ENCODE measurements around the gene MC3R. TPM values are rescaled to one million over a fixed set of nuclear protein-coding genes. Genes with fewer than 3 reads are reported as not detected.

The MC3R gene
- total RNA-seq, 2 donors from 2014 or later: not detected

DNA sequence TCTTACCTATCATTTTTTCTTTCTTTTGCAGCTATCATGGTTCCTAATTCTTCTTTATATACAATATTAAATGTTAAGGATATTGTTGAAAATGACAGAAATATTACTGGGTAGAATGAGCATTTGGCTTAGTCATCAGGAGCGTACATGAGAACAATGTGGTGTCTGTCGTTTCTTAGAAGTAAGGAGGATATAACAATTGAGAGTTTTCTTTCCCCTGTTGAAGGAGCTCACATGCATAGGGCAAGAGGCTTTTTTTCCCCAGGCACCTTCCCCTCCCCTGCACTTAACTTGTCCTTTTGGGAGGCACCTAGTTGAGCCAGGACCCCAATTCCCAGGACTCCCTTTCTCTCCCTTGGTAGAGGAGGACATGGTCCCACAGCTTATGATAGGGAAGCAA lies 25.0 kb downstream of the MC3R start:
- peaks cover 4% of the 10 kb centered on the region for H3K36me3 Mint-ChIP-seq (ENCODE audit: low read depth)
- H3K4me3 Mint-ChIP-seq: no peak overlapping the region
- H3K27me3 Mint-ChIP-seq: peaks cover 54% of the 10 kb centered on the region
- H3K27ac Mint-ChIP-seq: no peak overlapping the region
- no peaks in the 10 kb centered on the region for H3K4me1 Mint-ChIP-seq
- DNase-seq (no peak), ATAC-seq (no peak)
- H3K9me3 ChIP-seq (ENCODE audit: control insufficient read depth, low read length, poor library complexity, severe bottlenecking): no peaks in the 10 kb centered on the region

DNA sequence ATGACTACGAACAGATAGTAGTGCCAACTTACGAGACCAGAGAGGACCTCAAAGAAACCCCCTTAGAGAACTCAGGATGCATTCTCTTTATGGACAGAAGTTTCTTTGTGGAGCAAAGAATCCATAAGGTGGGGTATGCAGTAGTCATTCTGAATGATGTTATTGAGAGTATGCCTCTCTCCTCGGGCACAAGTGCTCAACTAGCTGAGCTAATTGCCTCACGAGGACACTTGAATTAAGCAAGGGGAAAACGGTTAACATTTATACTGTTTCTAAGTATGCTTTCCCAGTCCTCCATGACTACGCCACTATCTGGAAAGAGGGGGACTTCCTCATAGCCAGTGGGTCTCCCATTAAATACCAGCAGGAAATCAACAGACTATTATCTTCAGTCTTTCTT lies 25.6 kb downstream of the MC3R start:
- no peak overlapping the region for H3K27ac Mint-ChIP-seq
- ATAC-seq (no peak), DNase-seq (no peak)
- peaks cover 48% of the 10 kb centered on the region for H3K27me3 Mint-ChIP-seq
- no peak overlapping the region for H3K4me3 Mint-ChIP-seq
- H3K9me3 ChIP-seq (ENCODE audit: control insufficient read depth, low read length, poor library complexity, severe bottlenecking): no peaks in the 10 kb centered on the region
- no peaks in the 10 kb centered on the region for H3K4me1 Mint-ChIP-seq
- peaks cover 4% of the 10 kb centered on the region for H3K36me3 Mint-ChIP-seq (ENCODE audit: low read depth)

DNA sequence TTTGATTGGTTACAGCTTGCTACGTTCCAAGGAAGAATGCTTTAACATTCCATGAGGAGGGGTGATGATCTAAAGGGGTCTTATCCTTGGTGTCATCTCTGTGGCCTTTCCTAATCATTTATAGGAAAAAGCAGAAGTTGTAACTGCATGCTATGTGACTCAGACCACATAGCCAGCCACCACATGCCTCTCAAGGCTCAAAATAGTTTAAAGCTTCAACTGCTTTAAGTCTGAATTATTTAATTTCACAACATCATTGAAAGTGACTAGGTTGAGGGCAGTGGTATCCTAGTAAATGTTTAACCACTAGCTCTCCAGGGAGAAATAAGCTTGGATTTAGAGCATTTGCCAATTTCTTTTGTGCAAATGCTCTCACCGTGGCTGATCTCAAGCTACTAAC lies 29.7 kb downstream of the MC3R start:
- Mint-ChIP-seq H3K27ac (no peak overlapping the region), H3K4me1 (no peaks in the 10 kb centered on the region), H3K4me3 (no peak overlapping the region), H3K27me3 (peaks cover 22% of the 10 kb centered on the region), H3K36me3 (ENCODE audit: low read depth) (peaks cover 4% of the 10 kb centered on the region)
- DNase-seq (no peak), ATAC-seq (no peak)
- H3K9me3 ChIP-seq (ENCODE audit: control insufficient read depth, low read length, poor library complexity, severe bottlenecking): no peaks in the 10 kb centered on the region

DNA sequence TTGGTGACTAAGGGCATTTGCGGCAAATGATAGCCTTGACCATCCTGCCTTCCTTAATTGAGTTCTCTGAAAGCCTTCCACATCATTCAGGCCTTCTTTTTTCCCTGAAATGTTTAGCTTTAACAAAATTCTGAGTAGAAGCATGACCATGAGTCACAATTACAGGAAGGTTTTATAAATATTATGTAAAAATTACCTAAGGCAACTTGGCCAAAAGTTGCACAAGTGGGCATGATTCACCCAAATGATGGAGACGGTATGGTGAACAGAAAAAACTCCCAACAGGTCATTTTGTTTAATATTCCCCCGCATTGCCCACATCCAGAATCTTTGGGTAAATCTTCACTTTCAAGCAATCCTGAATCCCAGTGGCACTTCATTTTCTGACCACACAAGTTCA lies 37.0 kb downstream of the MC3R start:
- H3K4me1 Mint-ChIP-seq: no peaks in the 10 kb centered on the region
- H3K27ac Mint-ChIP-seq: no peak overlapping the region
- H3K9me3 ChIP-seq (ENCODE audit: control insufficient read depth, low read length, poor library complexity, severe bottlenecking): no peaks in the 10 kb centered on the region
- no peak overlapping the region for H3K4me3 Mint-ChIP-seq
- peaks cover 5% of the 10 kb centered on the region for H3K27me3 Mint-ChIP-seq
- no peaks in the 10 kb centered on the region for H3K36me3 Mint-ChIP-seq (ENCODE audit: low read depth)
- ATAC-seq (no peak), DNase-seq (no peak)

DNA sequence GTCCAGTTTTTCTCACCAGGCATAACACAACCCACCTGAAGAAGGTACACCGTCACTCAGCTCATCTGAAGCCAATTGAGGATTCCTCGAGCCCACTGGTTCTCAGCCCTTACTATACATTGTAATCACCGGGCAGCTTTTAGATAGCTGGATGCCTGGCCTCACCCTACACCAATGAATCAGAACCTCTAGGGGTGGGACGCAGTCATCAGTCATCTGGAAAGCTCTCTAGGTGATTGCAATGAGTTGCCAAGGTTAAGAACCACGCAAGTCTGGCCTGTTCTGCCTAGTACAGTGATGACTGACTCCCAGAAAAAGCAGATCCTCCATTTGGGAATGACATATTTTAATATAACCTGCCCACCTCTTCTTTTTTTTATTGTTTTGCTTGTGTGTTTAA lies 41.1 kb downstream of the MC3R start:
- no peaks in the 10 kb centered on the region for H3K36me3 Mint-ChIP-seq (ENCODE audit: low read depth)
- H3K4me3 Mint-ChIP-seq: no peak overlapping the region
- H3K9me3 ChIP-seq (ENCODE audit: control insufficient read depth, low read length, poor library complexity, severe bottlenecking): no peaks in the 10 kb centered on the region
- no peaks in the 10 kb centered on the region for H3K4me1 Mint-ChIP-seq
- DNase-seq: no peak
- no peak for ATAC-seq
- H3K27me3 Mint-ChIP-seq: peaks cover 15% of the 10 kb centered on the region
- H3K27ac Mint-ChIP-seq: no peak overlapping the region

DNA sequence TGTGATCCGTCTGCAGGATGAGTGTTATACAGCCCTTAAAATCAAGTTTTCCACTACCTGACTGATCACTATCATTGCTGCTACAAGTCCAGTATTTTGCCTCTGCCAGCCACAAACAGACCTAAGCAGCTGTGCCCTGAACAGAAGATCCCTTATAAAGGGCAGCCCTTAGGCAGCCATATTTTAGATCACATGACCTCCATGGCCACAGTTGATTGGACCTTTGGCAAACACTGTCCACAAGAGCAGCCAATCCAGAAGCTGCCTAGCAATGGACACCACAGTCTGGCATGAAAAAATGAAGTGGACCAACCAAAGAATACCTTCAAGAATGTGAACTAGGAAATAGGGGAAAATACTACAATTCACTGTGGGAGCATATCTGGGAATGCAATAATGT lies 50.8 kb downstream of the MC3R start:
- peaks cover 53% of the 10 kb centered on the region for H3K27me3 Mint-ChIP-seq
- H3K4me3 Mint-ChIP-seq: no peak overlapping the region
- DNase-seq (no peak), ATAC-seq (no peak)
- H3K36me3 Mint-ChIP-seq (ENCODE audit: low read depth): no peaks in the 10 kb centered on the region
- H3K9me3 ChIP-seq (ENCODE audit: control insufficient read depth, low read length, poor library complexity, severe bottlenecking): no peaks in the 10 kb centered on the region
- no peaks in the 10 kb centered on the region for H3K4me1 Mint-ChIP-seq
- no peak overlapping the region for H3K27ac Mint-ChIP-seq

Other genes with a start within 250 kb of the MC3R start
- not detected for gene CBLN4, start 243.2 kb upstream of the MC3R start, total RNA-seq
- 10 to 100 TPM; 15.9 to 16.9 TPM for gene FAM210B, start 110.2 kb downstream of the MC3R start, total RNA-seq
- 1 to 10 TPM in 1 of 2 donors, under 1 TPM in 1; 0.92 to 1.0 TPM for gene AURKA, start 143.5 kb downstream of the MC3R start, total RNA-seq
- 10 to 100 TPM; 21.8 to 23.7 TPM for gene CSTF1, start 143.9 kb downstream of the MC3R start, total RNA-seq
- 10 to 100 TPM in 1 of 2 donors, 1 to 10 TPM in 1; 7.1 to 18.6 TPM for gene CASS4, start 163.5 kb downstream of the MC3R start, total RNA-seq
- gene RTF2, start 219.9 kb downstream of the MC3R start, total RNA-seq: 10 to 100 TPM; 62.3 to 62.6 TPM

Measured in T-helper 17 cell (primary cell).